GM12865 (cell line): Measurements from ENCODE around the gene RASA4B.
"Not testable (repeated sequence)": the region's sequence is repeated elsewhere in the genome, so short reads cannot be mapped to it uniquely, and the experiment has no call there.

ENCODE experiments used
- DNase-seq: peaks from one replicate; pipeline ENCODE4 v3.0.0; 2010; ENCODE audit warnings: low read depth
- H3K4me3 ChIP-seq: 2 replicates; pipeline ENCODE4 v1.5.1; 2011; ENCODE audit warnings: mild to moderate bottlenecking, low read depth, low read length, control low read depth

The RASA4B gene

GRCh38 chr7:102517550-102518147 lies at the start of gene RASA4B:
TSS of gene RASA4B (minus strand) at chr7:102517777. CDS start at chr7:102517710, 67 bp downstream.
- not testable (repeated sequence) for H3K4me3 ChIP-seq, DNase-seq

- H3K4me3 ChIP-seq, DNase-seq: not testable (repeated sequence)
Measured at GRCh38 chr7:102550808-102551422, 33.3 kb upstream of the RASA4B start, which contains the start of gene SPDYE2. TSS of gene SPDYE2 (plus strand) at chr7:102551226. CDS start at chr7:102553256, 2,030 bp downstream.

GRCh38 chr7:102546353-102546752 lies 28.8 kb upstream of the RASA4B start:
- H3K4me3 ChIP-seq, DNase-seq: not testable (repeated sequence)

- not testable (repeated sequence) for DNase-seq, H3K4me3 ChIP-seq
Measured at GRCh38 chr7:102545288-102545687, 27.7 kb upstream of the RASA4B start.

- DNase-seq, H3K4me3 ChIP-seq: not testable (repeated sequence)
Measured at GRCh38 chr7:102544372-102544771, 26.8 kb upstream of the RASA4B start.

GRCh38 chr7:102543596-102543995 lies 26.0 kb upstream of the RASA4B start, which contains the start of gene UPK3BL2:
TSS of gene UPK3BL2 (minus strand) at chr7:102543696. CDS start at chr7:102543636, 60 bp downstream.
- H3K4me3 ChIP-seq, DNase-seq: not testable (repeated sequence)

- not testable (repeated sequence) for DNase-seq
Measured at GRCh38 chr7:102542771-102543170, 25.2 kb upstream of the RASA4B start.

GRCh38 chr7:102542083-102542482 lies 24.5 kb upstream of the RASA4B start:
- not testable (repeated sequence) for H3K4me3 ChIP-seq, DNase-seq

More at GRCh38 chr7:102542771-102543170, 25.2 kb upstream of the RASA4B start:
- H3K4me3 ChIP-seq, result not testable (repeated sequence)

- not testable (repeated sequence) for DNase-seq, H3K4me3 ChIP-seq
Measured at GRCh38 chr7:102540604-102541003, 23.0 kb upstream of the RASA4B start.

- H3K4me3 ChIP-seq, DNase-seq: not testable (repeated sequence)
Measured at GRCh38 chr7:102535062-102535615, 17.6 kb upstream of the RASA4B start.

GRCh38 chr7:102532127-102532526 lies 14.6 kb upstream of the RASA4B start:
- DNase-seq, H3K4me3 ChIP-seq: not testable (repeated sequence)

- DNase-seq, H3K4me3 ChIP-seq: not testable (repeated sequence)
Measured at GRCh38 chr7:102531583-102531982, 14.0 kb upstream of the RASA4B start.

GRCh38 chr7:102527822-102528793 lies 10.5 kb upstream of the RASA4B start:
- not testable (repeated sequence) for DNase-seq

GRCh38 chr7:102527182-102527581 lies 9.6 kb upstream of the RASA4B start:
- H3K4me3 ChIP-seq, DNase-seq: not testable (repeated sequence)

More at GRCh38 chr7:102527822-102528793, 10.5 kb upstream of the RASA4B start:
- H3K4me3 ChIP-seq, result not testable (repeated sequence)

- DNase-seq, H3K4me3 ChIP-seq: not testable (repeated sequence)
Measured at GRCh38 chr7:102524803-102525202, 7.2 kb upstream of the RASA4B start.

- H3K4me3 ChIP-seq, DNase-seq: not testable (repeated sequence)
Measured at GRCh38 chr7:102520797-102521196, 3.2 kb upstream of the RASA4B start.

GRCh38 chr7:102516951-102517350 lies 626 bp downstream of the RASA4B start:
- not testable (repeated sequence) for H3K4me3 ChIP-seq, DNase-seq

GRCh38 chr7:102515889-102516288 lies 1.7 kb downstream of the RASA4B start:
- not testable (repeated sequence) for H3K4me3 ChIP-seq, DNase-seq
